ENCODE data around the gene SARS2.

GRCh38 chr19:38900743-38901190 lies 29.8 kb downstream of the SARS2 start:
- no peak for TF ChIP-seq CTCF (IDR thresholded peaks at IDR 0.05; ENCODE audit: low read length)
- no peak for TF ChIP-seq EZH2 (IDR thresholded peaks at IDR 0.05; ENCODE audit: borderline replicate concordance, low read length)

All from OCI-LY1 (cell line).